ENCODE measurements around the gene RNF130.

The RNF130 gene

DNA sequence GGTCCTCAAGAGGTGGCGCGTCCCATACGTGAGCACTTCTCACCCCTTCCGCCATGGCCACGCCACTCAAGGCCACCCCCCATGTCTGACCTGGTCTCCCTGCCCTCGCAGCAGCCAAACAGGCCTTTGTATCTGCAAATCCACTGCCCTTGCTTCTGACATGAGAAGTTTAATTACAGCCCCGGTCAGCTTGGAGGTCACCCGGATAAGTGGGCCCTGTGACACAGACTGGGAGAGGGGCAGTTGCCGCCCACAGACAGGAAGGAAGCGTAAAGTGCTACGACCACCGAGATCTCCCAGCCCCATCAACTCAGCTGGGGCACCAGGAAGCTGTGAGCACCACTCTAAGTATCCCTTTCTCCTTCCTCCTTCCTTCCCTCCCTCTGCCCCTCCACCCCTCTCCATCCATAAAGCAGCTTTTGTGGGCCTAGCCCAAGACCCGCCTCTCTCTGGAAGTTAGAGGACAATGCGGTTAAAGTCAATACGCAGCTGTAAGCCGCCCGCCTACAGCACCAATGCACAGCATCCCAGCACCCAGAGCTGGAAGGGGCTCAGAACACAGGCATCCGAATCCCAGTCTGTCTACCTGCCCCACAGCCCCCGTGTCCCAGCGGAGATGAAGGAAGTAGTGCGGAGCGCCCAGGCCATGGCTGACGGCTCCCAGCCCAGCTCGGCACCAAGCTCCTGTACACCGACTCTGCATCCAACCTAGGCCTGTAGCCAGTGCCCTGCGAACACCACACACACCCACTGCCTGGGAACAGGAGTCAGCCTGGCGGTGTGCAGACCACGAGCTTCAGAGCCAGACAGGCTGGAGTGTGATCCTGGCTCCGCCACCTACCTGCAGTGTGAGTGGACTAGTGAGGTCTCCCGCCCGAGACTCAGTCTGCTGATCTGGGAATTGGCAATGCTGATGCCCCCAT lies 44.8 kb upstream of the RNF130 start:
- no peak for TF ChIP-seq RAD21 (IDR thresholded peaks at IDR 0.05; ENCODE audit: low read depth)
- TF ChIP-seq, protein P1, sequence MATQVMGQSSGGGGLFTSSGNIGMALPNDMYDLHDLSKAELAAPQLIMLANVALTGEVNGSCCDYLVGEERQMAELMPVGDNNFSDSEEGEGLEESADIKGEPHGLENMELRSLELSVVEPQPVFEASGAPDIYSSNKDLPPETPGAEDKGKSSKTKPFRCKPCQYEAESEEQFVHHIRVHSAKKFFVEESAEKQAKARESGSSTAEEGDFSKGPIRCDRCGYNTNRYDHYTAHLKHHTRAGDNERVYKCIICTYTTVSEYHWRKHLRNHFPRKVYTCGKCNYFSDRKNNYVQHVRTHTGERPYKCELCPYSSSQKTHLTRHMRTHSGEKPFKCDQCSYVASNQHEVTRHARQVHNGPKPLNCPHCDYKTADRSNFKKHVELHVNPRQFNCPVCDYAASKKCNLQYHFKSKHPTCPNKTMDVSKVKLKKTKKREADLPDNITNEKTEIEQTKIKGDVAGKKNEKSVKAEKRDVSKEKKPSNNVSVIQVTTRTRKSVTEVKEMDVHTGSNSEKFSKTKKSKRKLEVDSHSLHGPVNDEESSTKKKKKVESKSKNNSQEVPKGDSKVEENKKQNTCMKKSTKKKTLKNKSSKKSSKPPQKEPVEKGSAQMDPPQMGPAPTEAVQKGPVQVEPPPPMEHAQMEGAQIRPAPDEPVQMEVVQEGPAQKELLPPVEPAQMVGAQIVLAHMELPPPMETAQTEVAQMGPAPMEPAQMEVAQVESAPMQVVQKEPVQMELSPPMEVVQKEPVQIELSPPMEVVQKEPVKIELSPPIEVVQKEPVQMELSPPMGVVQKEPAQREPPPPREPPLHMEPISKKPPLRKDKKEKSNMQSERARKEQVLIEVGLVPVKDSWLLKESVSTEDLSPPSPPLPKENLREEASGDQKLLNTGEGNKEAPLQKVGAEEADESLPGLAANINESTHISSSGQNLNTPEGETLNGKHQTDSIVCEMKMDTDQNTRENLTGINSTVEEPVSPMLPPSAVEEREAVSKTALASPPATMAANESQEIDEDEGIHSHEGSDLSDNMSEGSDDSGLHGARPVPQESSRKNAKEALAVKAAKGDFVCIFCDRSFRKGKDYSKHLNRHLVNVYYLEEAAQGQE (IDR thresholded peaks at IDR 0.05; ENCODE audit: low read depth) = no peak
- no peak for TF ChIP-seq CEBPB (IDR thresholded peaks at IDR 0.05)
- no peak for TF ChIP-seq FOXM1 (IDR thresholded peaks at IDR 0.05; ENCODE audit: borderline replicate concordance, low read depth)
- TF ChIP-seq, protein P2, sequence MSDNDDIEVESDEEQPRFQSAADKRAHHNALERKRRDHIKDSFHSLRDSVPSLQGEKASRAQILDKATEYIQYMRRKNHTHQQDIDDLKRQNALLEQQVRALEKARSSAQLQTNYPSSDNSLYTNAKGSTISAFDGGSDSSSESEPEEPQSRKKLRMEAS (IDR thresholded peaks at IDR 0.05) = no peak
- TF ChIP-seq EP300 (IDR thresholded peaks at IDR 0.05; ENCODE audit: borderline replicate concordance) = no peak
- no peak for TF ChIP-seq YY1 (IDR thresholded peaks at IDR 0.05; ENCODE audit: low read depth)
- no peak for TF ChIP-seq TEAD4 (IDR thresholded peaks at IDR 0.05)
- TF ChIP-seq NFIC (IDR thresholded peaks at IDR 0.05) = no peak
- no peak for TF ChIP-seq ZBTB7A (IDR thresholded peaks at IDR 0.05; ENCODE audit: low read depth)
- no peak for TF ChIP-seq CREB1 (IDR thresholded peaks at IDR 0.05; ENCODE audit: low read depth)
- no peak for TF ChIP-seq TAF1 (IDR thresholded peaks at IDR 0.05; ENCODE audit: low read depth)
- TF ChIP-seq EGR1 (IDR thresholded peaks at IDR 0.05) = no peak

DNA sequence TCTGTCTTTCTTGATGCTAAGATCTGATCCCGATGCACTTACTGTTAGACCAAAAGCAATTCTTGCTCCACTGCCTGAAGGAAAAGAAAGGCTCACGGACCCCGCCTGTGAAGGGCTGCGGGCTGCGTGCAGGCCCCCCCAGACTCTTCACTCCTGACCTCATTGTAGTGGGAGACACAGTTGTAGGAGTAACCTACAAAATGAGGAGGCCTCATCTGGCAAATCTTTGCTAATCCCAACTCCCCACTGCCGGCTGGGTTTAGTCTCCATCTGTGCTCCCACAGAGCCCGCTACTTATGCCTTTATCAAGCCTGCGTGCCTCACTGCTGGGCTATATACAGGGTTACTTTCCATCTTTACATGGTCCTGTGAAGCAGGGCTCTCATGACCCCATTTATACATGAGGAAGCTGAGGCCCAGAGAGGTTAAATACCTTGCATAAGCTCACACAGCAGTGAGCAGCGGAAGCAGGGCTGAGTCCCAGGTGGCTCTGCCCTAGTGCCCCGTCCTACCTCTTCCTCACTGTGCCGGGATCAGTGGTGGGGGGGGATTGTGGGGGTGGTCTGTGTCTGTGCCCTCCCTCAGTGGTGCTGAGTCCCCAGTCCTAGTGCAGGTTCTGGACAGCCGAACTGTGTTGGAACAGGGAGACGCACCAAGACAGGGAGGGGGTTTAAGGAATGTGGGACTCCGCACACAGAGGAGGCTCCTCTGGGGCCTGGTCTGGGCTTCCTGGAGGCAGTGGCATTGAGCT lies 43.9 kb upstream of the RNF130 start:
- TF ChIP-seq NFIC (IDR thresholded peaks at IDR 0.05) = no peak
- no peak for TF ChIP-seq TCF12 (IDR thresholded peaks at IDR 0.05; ENCODE audit: low read depth)
- TF ChIP-seq CREB1 (IDR thresholded peaks at IDR 0.05; ENCODE audit: low read depth) = no peak
- TF ChIP-seq CEBPB (IDR thresholded peaks at IDR 0.05) = no peak
- TF ChIP-seq FOXM1 (IDR thresholded peaks at IDR 0.05; ENCODE audit: borderline replicate concordance, low read depth) = no peak
- TF ChIP-seq YY1 (IDR thresholded peaks at IDR 0.05; ENCODE audit: low read depth) = no peak
- no peak for TF ChIP-seq TAF1 (IDR thresholded peaks at IDR 0.05; ENCODE audit: low read depth)
- TF ChIP-seq, protein P1 (IDR thresholded peaks at IDR 0.05; ENCODE audit: low read depth) = no peak
- TF ChIP-seq, protein P3, sequence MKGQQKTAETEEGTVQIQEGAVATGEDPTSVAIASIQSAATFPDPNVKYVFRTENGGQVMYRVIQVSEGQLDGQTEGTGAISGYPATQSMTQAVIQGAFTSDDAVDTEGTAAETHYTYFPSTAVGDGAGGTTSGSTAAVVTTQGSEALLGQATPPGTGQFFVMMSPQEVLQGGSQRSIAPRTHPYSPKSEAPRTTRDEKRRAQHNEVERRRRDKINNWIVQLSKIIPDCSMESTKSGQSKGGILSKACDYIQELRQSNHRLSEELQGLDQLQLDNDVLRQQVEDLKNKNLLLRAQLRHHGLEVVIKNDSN (IDR thresholded peaks at IDR 0.05) = no peak
- TF ChIP-seq TEAD4 (IDR thresholded peaks at IDR 0.05) = no peak
- no peak for TF ChIP-seq RAD21 (IDR thresholded peaks at IDR 0.05; ENCODE audit: low read depth)
- TF ChIP-seq, protein P2 (IDR thresholded peaks at IDR 0.05) = no peak
- no peak for TF ChIP-seq ZBTB7A (IDR thresholded peaks at IDR 0.05; ENCODE audit: low read depth)
- no peak for TF ChIP-seq EGR1 (IDR thresholded peaks at IDR 0.05)
- no peak for TF ChIP-seq EP300 (IDR thresholded peaks at IDR 0.05; ENCODE audit: borderline replicate concordance)

DNA sequence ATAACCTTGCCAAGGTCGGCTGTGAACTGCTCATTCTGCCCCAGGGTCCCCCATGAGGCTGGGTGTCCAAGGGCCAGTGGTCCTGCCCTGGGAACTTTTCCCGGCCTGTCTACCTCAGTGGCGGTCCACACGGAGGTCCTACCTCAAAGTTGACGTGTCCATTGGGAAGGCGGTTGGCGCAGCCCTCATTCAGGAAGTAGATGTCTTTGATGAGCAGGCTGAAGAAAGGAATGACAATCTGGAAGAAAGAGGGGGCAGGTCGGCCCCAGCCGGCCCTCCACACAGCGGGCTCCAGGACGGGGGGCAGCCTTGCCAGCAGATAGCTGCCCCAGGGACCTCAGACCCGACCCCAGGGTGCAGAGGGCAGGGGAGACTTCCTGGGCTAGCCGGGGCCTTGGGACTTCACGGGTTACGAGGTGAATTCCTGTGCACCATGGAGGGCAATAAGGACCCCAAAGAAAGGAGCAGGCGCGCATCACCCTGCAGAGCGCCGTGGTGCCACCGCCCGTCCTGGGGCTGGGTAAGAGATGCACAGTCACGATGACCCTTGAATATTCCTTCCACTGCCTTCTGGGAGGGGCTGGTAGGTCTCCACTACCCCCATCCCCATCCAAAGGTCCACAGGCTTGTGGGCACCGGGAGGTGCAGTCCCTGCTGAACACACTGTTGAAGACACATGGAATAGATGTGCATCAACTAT lies 42.9 kb upstream of the RNF130 start:
- TF ChIP-seq EGR1 (IDR thresholded peaks at IDR 0.05) (no peak), YY1 (IDR thresholded peaks at IDR 0.05; ENCODE audit: low read depth) (no peak), ZBTB7A (IDR thresholded peaks at IDR 0.05; ENCODE audit: low read depth) (no peak), FOXM1 (IDR thresholded peaks at IDR 0.05; ENCODE audit: borderline replicate concordance, low read depth) (no peak), CEBPB (IDR thresholded peaks at IDR 0.05) (no peak), NFIC (IDR thresholded peaks at IDR 0.05) (no peak), TAF1 (IDR thresholded peaks at IDR 0.05; ENCODE audit: low read depth) (no peak), TCF12 (IDR thresholded peaks at IDR 0.05; ENCODE audit: low read depth) (no peak), RAD21 (IDR thresholded peaks at IDR 0.05; ENCODE audit: low read depth) (no peak), EP300 (IDR thresholded peaks at IDR 0.05; ENCODE audit: borderline replicate concordance) (no peak), TEAD4 (IDR thresholded peaks at IDR 0.05) (no peak), CREB1 (IDR thresholded peaks at IDR 0.05; ENCODE audit: low read depth) (no peak)
- TF ChIP-seq, protein P3 (IDR thresholded peaks at IDR 0.05) = no peak
- TF ChIP-seq, protein P1 (IDR thresholded peaks at IDR 0.05; ENCODE audit: low read depth) = no peak
- TF ChIP-seq, protein P2 (IDR thresholded peaks at IDR 0.05) = no peak
